ENCODE results near the gene TNKS1BP1. TPM values are rescaled to one million over a fixed set of nuclear protein-coding genes. Genes with fewer than 3 reads are reported as not detected.

TNKS1BP1 gene
- total and polyA plus RNA-seq, 7 experiments from 2014 or later, result 2.8 to 22.0 (median 12.5) TPM

GRCh38 chr11:57274904-57275498, 49.8 kb downstream of the TNKS1BP1 start:
- Histone ChIP-seq H3K9me3 (ENCODE audit: control insufficient read depth in 2 of 3, low read length in 3 of 3) (peaks cover 0 to 10% (median 0%) of the 10 kb centered on the region in 3 experiments), H3K27me3 (ENCODE audit: control insufficient read depth in 2 of 2, insufficient read depth in 2 of 2, low read length in 2 of 2) (no peaks in the 10 kb centered on the region), H3K4me1 (ENCODE audit: control insufficient read depth in 2 of 2, insufficient read depth in 2 of 2, low read length in 2 of 2) (no peaks in the 10 kb centered on the region), H3K4me3 (ENCODE audit: low read length) (no peak overlapping the region), H3K36me3 (ENCODE audit: control insufficient read depth in 2 of 3, insufficient read depth in 3 of 3, low read length in 3 of 3) (no peaks in the 10 kb centered on the region), H3K27ac (ENCODE audit: low read depth, low read length) (no peak overlapping the region)
- ATAC-seq (no peak), DNase-seq (no peak)
- H3K27me3 Mint-ChIP-seq, result peaks cover 16 to 52% (median 34%) of the 10 kb centered on the region in 5 donors
- CTCF ChIA-PET, result no interaction called here
- peaks cover 4 to 26% (median 6%) of the 10 kb centered on the region in 11 donors for H3K9me3 Mint-ChIP-seq
- intact Hi-C loops (cut with micrococcal nuclease), result no loop called here
- POLR2A ChIA-PET, result no interaction called here
- H3K36me3 Mint-ChIP-seq, result peaks cover 0 to 14% (median 0%) of the 10 kb centered on the region in 5 donors
- peaks cover 4 to 6% (median 4%) of the 10 kb centered on the region in 7 donors for H3K4me1 Mint-ChIP-seq
- no peak overlapping the region for H3K4me3 Mint-ChIP-seq
- H3K27ac Mint-ChIP-seq, result no peak overlapping the region

- ChIA-PET CTCF (interaction anchor here (0.5 kb wide), 1 partner anchor 392 kb away, joined by 3 read pairs; no protein-coding TSS in a partner anchor), POLR2A (no interaction called here)
- Mint-ChIP-seq H3K36me3 (peaks cover 0 to 14% (median 0%) of the 10 kb centered on the region in 5 donors), H3K4me3 (no peak overlapping the region), H3K27me3 (peaks cover 12 to 50% (median 32%) of the 10 kb centered on the region in 5 donors), H3K9me3 (peaks cover 4 to 32% (median 6%) of the 10 kb centered on the region in 11 donors), H3K4me1 (peaks cover 4 to 6% (median 4%) of the 10 kb centered on the region in 7 donors), H3K27ac (no peak overlapping the region)
- Histone ChIP-seq H3K36me3 (ENCODE audit: control insufficient read depth in 2 of 3, insufficient read depth in 3 of 3, low read length in 3 of 3) (no peaks in the 10 kb centered on the region), H3K4me3 (ENCODE audit: low read length) (no peak overlapping the region), H3K27ac (ENCODE audit: low read depth, low read length) (no peak overlapping the region), H3K9me3 (ENCODE audit: control insufficient read depth in 2 of 3, low read length in 3 of 3) (peaks cover 0 to 10% (median 0%) of the 10 kb centered on the region in 3 experiments), H3K27me3 (ENCODE audit: control insufficient read depth in 2 of 2, insufficient read depth in 2 of 2, low read length in 2 of 2) (no peaks in the 10 kb centered on the region), H3K4me1 (ENCODE audit: control insufficient read depth in 2 of 2, insufficient read depth in 2 of 2, low read length in 2 of 2) (no peaks in the 10 kb centered on the region)
- DNase-seq (no peak), ATAC-seq (no peak)
- intact Hi-C loops (cut with micrococcal nuclease), result no loop called here
These were observed 51.2 kb downstream of the TNKS1BP1 start for GRCh38 chr11:57273448-57274058.

- H3K27me3 ChIP-seq (ENCODE audit: control insufficient read depth in 2 of 2, insufficient read depth in 2 of 2, low read length in 2 of 2), result no peaks in the 10 kb centered on the region
- no peak overlapping the region for H3K27ac ChIP-seq (ENCODE audit: low read depth, low read length)
- no peak for ATAC-seq
- no peaks in the 10 kb centered on the region for H3K4me1 Mint-ChIP-seq
- H3K27me3 Mint-ChIP-seq, result peaks cover 0 to 31% (median 22%) of the 10 kb centered on the region in 5 donors
- DNase-seq, result no peak
- H3K9me3 Mint-ChIP-seq, result peaks cover 4 to 54% (median 17%) of the 10 kb centered on the region in 11 donors
- no peaks in the 10 kb centered on the region for H3K36me3 ChIP-seq (ENCODE audit: control insufficient read depth in 2 of 3, insufficient read depth in 3 of 3, low read length in 3 of 3)
- peaks cover 0 to 17% (median 0%) of the 10 kb centered on the region in 3 experiments for H3K9me3 ChIP-seq (ENCODE audit: control insufficient read depth in 2 of 3, low read length in 3 of 3)
- no peak overlapping the region for H3K4me3 Mint-ChIP-seq
- ChIA-PET POLR2A (no interaction called here), CTCF (no interaction called here)
- intact Hi-C loops (cut with micrococcal nuclease), result no loop called here
- no peaks in the 10 kb centered on the region for H3K4me1 ChIP-seq (ENCODE audit: control insufficient read depth in 2 of 2, insufficient read depth in 2 of 2, low read length in 2 of 2)
- no peak overlapping the region for H3K27ac Mint-ChIP-seq
- no peak overlapping the region for H3K4me3 ChIP-seq (ENCODE audit: low read length)
- H3K36me3 Mint-ChIP-seq, result peaks cover 0 to 18% (median 0%) of the 10 kb centered on the region in 5 donors
These were observed 55.2 kb downstream of the TNKS1BP1 start for GRCh38 chr11:57269571-57270021.

GRCh38 chr11:57266157-57266556, 58.6 kb downstream of the TNKS1BP1 start:
- Histone ChIP-seq H3K4me1 (ENCODE audit: control insufficient read depth in 2 of 2, insufficient read depth in 2 of 2, low read length in 2 of 2) (no peaks in the 10 kb centered on the region), H3K9me3 (ENCODE audit: control insufficient read depth in 2 of 3, low read length in 3 of 3) (peaks cover 0 to 7% (median 0%) of the 10 kb centered on the region in 3 experiments), H3K27ac (ENCODE audit: low read depth, low read length) (no peak overlapping the region), H3K27me3 (ENCODE audit: control insufficient read depth in 2 of 2, insufficient read depth in 2 of 2, low read length in 2 of 2) (no peaks in the 10 kb centered on the region), H3K36me3 (ENCODE audit: control insufficient read depth in 2 of 3, insufficient read depth in 3 of 3, low read length in 3 of 3) (no peaks in the 10 kb centered on the region), H3K4me3 (ENCODE audit: low read length) (no peak overlapping the region)
- Mint-ChIP-seq H3K27me3 (peaks cover 0 to 29% (median 21%) of the 10 kb centered on the region in 5 donors), H3K27ac (no peak overlapping the region), H3K4me3 (no peak overlapping the region), H3K4me1 (no peaks in the 10 kb centered on the region), H3K9me3 (peaks cover 0 to 31% (median 12%) of the 10 kb centered on the region in 11 donors), H3K36me3 (peaks cover 0 to 4% (median 0%) of the 10 kb centered on the region in 5 donors)
- intact Hi-C loops (cut with micrococcal nuclease), result no loop called here
- no peak for ATAC-seq
- DNase-seq, result no peak
- ChIA-PET POLR2A (no interaction called here), CTCF (no interaction called here)

- Mint-ChIP-seq H3K27ac (no peak overlapping the region), H3K4me1 (no peaks in the 10 kb centered on the region), H3K4me3 (no peak overlapping the region), H3K9me3 (peaks cover 0 to 29% (median 12%) of the 10 kb centered on the region in 11 donors), H3K36me3 (peaks cover 0 to 4% (median 0%) of the 10 kb centered on the region in 5 donors), H3K27me3 (peaks cover 0 to 32% (median 23%) of the 10 kb centered on the region in 5 donors)
- intact Hi-C loops (cut with micrococcal nuclease), result no loop called here
- Histone ChIP-seq H3K9me3 (ENCODE audit: control insufficient read depth in 2 of 3, low read length in 3 of 3) (peaks cover 0 to 7% (median 0%) of the 10 kb centered on the region in 3 experiments), H3K27me3 (ENCODE audit: control insufficient read depth in 2 of 2, insufficient read depth in 2 of 2, low read length in 2 of 2) (no peaks in the 10 kb centered on the region), H3K4me1 (ENCODE audit: control insufficient read depth in 2 of 2, insufficient read depth in 2 of 2, low read length in 2 of 2) (no peaks in the 10 kb centered on the region), H3K36me3 (ENCODE audit: control insufficient read depth in 2 of 3, insufficient read depth in 3 of 3, low read length in 3 of 3) (no peaks in the 10 kb centered on the region), H3K27ac (ENCODE audit: low read depth, low read length) (no peak overlapping the region), H3K4me3 (ENCODE audit: low read length) (no peak overlapping the region)
- ATAC-seq (no peak), DNase-seq (no peak)
- ChIA-PET POLR2A (no interaction called here), CTCF (no interaction called here)
These were observed 61.4 kb downstream of the TNKS1BP1 start for GRCh38 chr11:57263351-57263750.

GRCh38 chr11:57262157-57262556, 62.6 kb downstream of the TNKS1BP1 start:
- Histone ChIP-seq H3K36me3 (ENCODE audit: control insufficient read depth in 2 of 3, insufficient read depth in 3 of 3, low read length in 3 of 3) (no peaks in the 10 kb centered on the region), H3K9me3 (ENCODE audit: control insufficient read depth in 2 of 3, low read length in 3 of 3) (peaks cover 0 to 7% (median 0%) of the 10 kb centered on the region in 3 experiments), H3K4me3 (ENCODE audit: low read length) (no peak overlapping the region), H3K27ac (ENCODE audit: low read depth, low read length) (no peak overlapping the region), H3K4me1 (ENCODE audit: control insufficient read depth in 2 of 2, insufficient read depth in 2 of 2, low read length in 2 of 2) (no peaks in the 10 kb centered on the region), H3K27me3 (ENCODE audit: control insufficient read depth in 2 of 2, insufficient read depth in 2 of 2, low read length in 2 of 2) (no peaks in the 10 kb centered on the region)
- Mint-ChIP-seq H3K4me1 (no peaks in the 10 kb centered on the region), H3K27ac (no peak overlapping the region), H3K9me3 (peaks cover 0 to 27% (median 6%) of the 10 kb centered on the region in 11 donors), H3K27me3 (peaks cover 0 to 30% (median 16%) of the 10 kb centered on the region in 5 donors), H3K4me3 (no peak overlapping the region), H3K36me3 (no peaks in the 10 kb centered on the region)
- POLR2A ChIA-PET, result no interaction called here
- intact Hi-C loops (cut with micrococcal nuclease), result no loop called here
- CTCF ChIA-PET, result no interaction called here
- DNase-seq, result no peak
- ATAC-seq, result no peak
